ENCODE data around the gene ATP1B2. TPM values are rescaled to one million over a fixed set of nuclear protein-coding genes. Genes with fewer than 3 reads are reported as not detected.
A peak's percentile ranks its signal among the peaks of the same experiment; 100 is the strongest.

Gene ATP1B2
- total RNA-seq, 1 donor from 2014 or later, result 3.0 TPM

DNA sequence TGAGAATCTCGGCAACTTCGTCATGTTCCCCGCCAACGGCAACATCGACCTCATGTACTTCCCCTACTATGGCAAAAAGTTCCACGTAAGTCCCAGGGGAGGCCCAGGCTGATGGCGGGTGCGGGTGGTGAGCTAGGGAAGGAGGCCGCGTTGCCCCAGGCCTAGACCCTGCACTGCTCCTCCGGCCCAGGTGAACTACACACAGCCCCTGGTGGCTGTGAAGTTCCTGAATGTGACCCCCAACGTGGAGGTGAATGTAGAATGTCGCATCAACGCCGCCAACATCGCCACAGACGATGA, 4.8 kb downstream of the ATP1B2 start:
- no peaks in the 10 kb centered on the region for H3K36me3 Mint-ChIP-seq (ENCODE audit: unreplicated experiment)
- no peak for DNase-seq (ENCODE audit: extremely low spot score, unreplicated experiment)
- no peak overlapping the region for H3K27ac Mint-ChIP-seq (ENCODE audit: unreplicated experiment)
- peaks cover 31% of the 10 kb centered on the region for H3K27me3 Mint-ChIP-seq (ENCODE audit: unreplicated experiment)
- no peaks in the 10 kb centered on the region for H3K9me3 Mint-ChIP-seq (ENCODE audit: unreplicated experiment)
- H3K4me1 Mint-ChIP-seq (ENCODE audit: unreplicated experiment), result peaks cover 17% of the 10 kb centered on the region
- H3K4me3 Mint-ChIP-seq (ENCODE audit: unreplicated experiment), result no peak overlapping the region
- TF ChIP-seq, protein P1, sequence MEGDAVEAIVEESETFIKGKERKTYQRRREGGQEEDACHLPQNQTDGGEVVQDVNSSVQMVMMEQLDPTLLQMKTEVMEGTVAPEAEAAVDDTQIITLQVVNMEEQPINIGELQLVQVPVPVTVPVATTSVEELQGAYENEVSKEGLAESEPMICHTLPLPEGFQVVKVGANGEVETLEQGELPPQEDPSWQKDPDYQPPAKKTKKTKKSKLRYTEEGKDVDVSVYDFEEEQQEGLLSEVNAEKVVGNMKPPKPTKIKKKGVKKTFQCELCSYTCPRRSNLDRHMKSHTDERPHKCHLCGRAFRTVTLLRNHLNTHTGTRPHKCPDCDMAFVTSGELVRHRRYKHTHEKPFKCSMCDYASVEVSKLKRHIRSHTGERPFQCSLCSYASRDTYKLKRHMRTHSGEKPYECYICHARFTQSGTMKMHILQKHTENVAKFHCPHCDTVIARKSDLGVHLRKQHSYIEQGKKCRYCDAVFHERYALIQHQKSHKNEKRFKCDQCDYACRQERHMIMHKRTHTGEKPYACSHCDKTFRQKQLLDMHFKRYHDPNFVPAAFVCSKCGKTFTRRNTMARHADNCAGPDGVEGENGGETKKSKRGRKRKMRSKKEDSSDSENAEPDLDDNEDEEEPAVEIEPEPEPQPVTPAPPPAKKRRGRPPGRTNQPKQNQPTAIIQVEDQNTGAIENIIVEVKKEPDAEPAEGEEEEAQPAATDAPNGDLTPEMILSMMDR (IDR thresholded peaks at IDR 0.05), result no peak

- Mint-ChIP-seq H3K27me3 (ENCODE audit: unreplicated experiment) (peaks cover 25% of the 10 kb centered on the region), H3K4me3 (ENCODE audit: unreplicated experiment) (no peak overlapping the region), H3K4me1 (ENCODE audit: unreplicated experiment) (peaks cover 6% of the 10 kb centered on the region), H3K27ac (ENCODE audit: unreplicated experiment) (no peak overlapping the region), H3K36me3 (ENCODE audit: unreplicated experiment) (no peaks in the 10 kb centered on the region), H3K9me3 (ENCODE audit: unreplicated experiment) (no peaks in the 10 kb centered on the region)
- TF ChIP-seq, protein P1 (IDR thresholded peaks at IDR 0.05), result no peak
- DNase-seq (ENCODE audit: extremely low spot score, unreplicated experiment), result no peak
These were observed 6.4 kb downstream of the ATP1B2 start for GRCh38 chr17:7656958-7657609.

- TF ChIP-seq, protein P1 (IDR thresholded peaks at IDR 0.05), result no peak
- H3K27me3 Mint-ChIP-seq (ENCODE audit: unreplicated experiment), result no peaks in the 10 kb centered on the region
- no peaks in the 10 kb centered on the region for H3K9me3 Mint-ChIP-seq (ENCODE audit: unreplicated experiment)
- H3K4me3 Mint-ChIP-seq (ENCODE audit: unreplicated experiment), result no peak overlapping the region
- H3K36me3 Mint-ChIP-seq (ENCODE audit: unreplicated experiment), result peaks cover 23% of the 10 kb centered on the region
- DNase-seq (ENCODE audit: extremely low spot score, unreplicated experiment), result no peak
- H3K27ac Mint-ChIP-seq (ENCODE audit: unreplicated experiment), result no peak overlapping the region
- H3K4me1 Mint-ChIP-seq (ENCODE audit: unreplicated experiment), result no peaks in the 10 kb centered on the region
These were observed 17.1 kb downstream of the ATP1B2 start for GRCh38 chr17:7667656-7668406.

DNA sequence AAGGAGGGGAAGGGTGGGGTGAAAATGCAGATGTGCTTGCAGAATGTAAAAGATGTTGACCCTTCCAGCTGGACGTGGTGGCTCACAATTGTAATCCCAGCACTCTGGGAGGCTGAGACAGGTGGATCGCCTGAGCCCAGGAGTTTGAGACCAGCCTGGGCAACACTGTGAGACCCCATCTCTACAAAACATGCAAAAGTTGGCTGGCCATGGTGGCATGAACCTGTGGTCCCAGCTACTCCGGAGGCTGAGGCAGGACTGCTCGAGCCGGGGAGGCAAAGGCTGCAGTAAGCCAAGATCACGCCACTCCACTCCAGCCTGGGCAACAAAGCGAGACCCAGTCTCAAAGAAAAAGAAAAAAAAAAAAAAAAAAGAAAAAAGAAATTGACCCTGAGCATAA, 17.8 kb downstream of the ATP1B2 start:
- Mint-ChIP-seq H3K4me1 (ENCODE audit: unreplicated experiment) (no peaks in the 10 kb centered on the region), H3K27me3 (ENCODE audit: unreplicated experiment) (no peaks in the 10 kb centered on the region), H3K36me3 (ENCODE audit: unreplicated experiment) (peaks cover 29% of the 10 kb centered on the region), H3K27ac (ENCODE audit: unreplicated experiment) (no peak overlapping the region), H3K9me3 (ENCODE audit: unreplicated experiment) (no peaks in the 10 kb centered on the region), H3K4me3 (ENCODE audit: unreplicated experiment) (no peak overlapping the region)
- DNase-seq (ENCODE audit: extremely low spot score, unreplicated experiment), result no peak
- TF ChIP-seq, protein P1 (IDR thresholded peaks at IDR 0.05), result no peak

GRCh38 chr17:7673239-7673638, 22.5 kb downstream of the ATP1B2 start:
- H3K9me3 Mint-ChIP-seq (ENCODE audit: unreplicated experiment), result peaks cover 6% of the 10 kb centered on the region
- no peak overlapping the region for H3K4me3 Mint-ChIP-seq (ENCODE audit: unreplicated experiment)
- TF ChIP-seq, protein P1 (IDR thresholded peaks at IDR 0.05), result peak; percentile 53
- no peak for DNase-seq (ENCODE audit: extremely low spot score, unreplicated experiment)
- peaks cover 2% of the 10 kb centered on the region for H3K4me1 Mint-ChIP-seq (ENCODE audit: unreplicated experiment)
- H3K27ac Mint-ChIP-seq (ENCODE audit: unreplicated experiment), result no peak overlapping the region
- H3K36me3 Mint-ChIP-seq (ENCODE audit: unreplicated experiment), result peaks cover 38% of the 10 kb centered on the region
- H3K27me3 Mint-ChIP-seq (ENCODE audit: unreplicated experiment), result no peaks in the 10 kb centered on the region

All from osteocyte (in vitro differentiated cells).